ENCODE measurements around the gene CMTM5.

- no peak for TF ChIP-seq POLR2A (IDR thresholded peaks at IDR 0.05)
- TF ChIP-seq CTCF (IDR thresholded peaks at IDR 0.05) = no peak
- no peak for TF ChIP-seq POLR2AphosphoS5 (IDR thresholded peaks at IDR 0.05; ENCODE audit: insufficient read depth in 1 of 2, low read depth in 1 of 2)
Measured at GRCh38 chr14:23403139-23403438, 26.2 kb downstream of the CMTM5 start.
